ENCODE data around the gene PHACTR1. TPM values are rescaled to one million over a fixed set of nuclear protein-coding genes. Genes with fewer than 3 reads are reported as not detected.

PHACTR1 gene
- polyA plus RNA-seq, 2 of the 4 experiments (the other 2 are of a cell fraction) = not detected

DNA sequence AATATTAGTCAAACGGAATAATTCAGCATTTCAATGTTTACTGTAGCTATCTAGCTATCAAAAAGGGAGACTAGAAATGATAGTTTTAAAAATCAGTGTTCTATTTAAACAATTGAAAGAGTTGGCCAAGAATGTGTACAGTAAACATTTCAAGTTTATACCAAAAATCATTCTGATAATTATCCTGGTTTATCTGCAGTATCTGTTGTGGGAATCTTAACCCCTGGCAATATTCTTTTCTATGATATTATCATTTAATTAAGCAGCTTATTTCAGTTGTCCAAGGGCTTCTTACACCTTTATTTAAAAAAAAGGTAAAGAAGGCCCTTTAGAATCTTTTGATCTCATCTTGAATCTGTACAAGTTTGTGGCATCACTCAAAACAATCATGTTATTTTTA lies 125.1 kb downstream of the PHACTR1 start:
- Histone ChIP-seq H3K4me3 (no peak overlapping the region), H3K4me2 (no peak overlapping the region), H3K27ac (no peak overlapping the region), H3K4me1 (no peaks in the 10 kb centered on the region), H3K9me3 (peaks cover 12% of the 10 kb centered on the region; the same call in 2 of the 3 replicates)
- DNase-seq (ENCODE audit: low read depth in 1 of 2, low spot score in 1 of 2) (no peak), FAIRE-seq (no peak), ATAC-seq (no peak)
- TF ChIP-seq BHLHE40 (IDR thresholded peaks at IDR 0.05; ENCODE audit: low read depth, low read length) (no peak), JUN (IDR thresholded peaks at IDR 0.05) (no peak), HOXA7 (CRISPR knock-in tag; IDR thresholded peaks at IDR 0.05) (no peak), RNF2 (IDR thresholded peaks at IDR 0.05; ENCODE audit: borderline replicate concordance, low read depth) (no peak)
- TF ChIP-seq, protein P1, sequence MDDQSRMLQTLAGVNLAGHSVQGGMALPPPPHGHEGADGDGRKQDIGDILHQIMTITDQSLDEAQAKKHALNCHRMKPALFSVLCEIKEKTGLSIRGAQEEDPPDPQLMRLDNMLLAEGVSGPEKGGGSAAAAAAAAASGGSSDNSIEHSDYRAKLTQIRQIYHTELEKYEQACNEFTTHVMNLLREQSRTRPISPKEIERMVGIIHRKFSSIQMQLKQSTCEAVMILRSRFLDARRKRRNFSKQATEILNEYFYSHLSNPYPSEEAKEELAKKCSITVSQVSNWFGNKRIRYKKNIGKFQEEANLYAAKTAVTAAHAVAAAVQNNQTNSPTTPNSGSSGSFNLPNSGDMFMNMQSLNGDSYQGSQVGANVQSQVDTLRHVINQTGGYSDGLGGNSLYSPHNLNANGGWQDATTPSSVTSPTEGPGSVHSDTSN (IDR thresholded peaks at IDR 0.05) = no peak
- 15% methylated on average over 1 of the region's 1 CpG for WGBS (ENCODE audit: missing lambda C conversion rate)
- ChIA-PET POLR2A (no interaction called here), CTCF (interaction anchor here (1.6 kb wide), 1 partner anchor 204 kb away, joined by 5 read pairs; no protein-coding TSS in a partner anchor)

DNA sequence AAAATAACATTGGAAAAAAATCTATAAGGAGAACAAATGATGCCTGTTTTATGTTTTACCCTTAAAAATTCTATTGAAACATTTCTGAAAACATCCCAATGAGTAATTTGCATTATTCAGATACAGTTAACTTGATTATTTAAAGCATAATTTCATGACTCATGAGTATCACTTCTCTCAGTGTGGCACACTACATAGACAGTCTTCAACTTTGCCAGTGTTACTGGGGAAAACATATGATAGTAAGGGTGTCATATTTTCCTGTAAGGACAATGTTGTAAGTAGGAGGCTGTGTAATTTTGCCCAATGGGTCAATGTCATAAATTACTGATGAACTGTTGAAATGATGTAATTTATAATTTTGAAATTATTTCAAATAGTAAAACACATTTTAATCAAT lies 125.5 kb downstream of the PHACTR1 start:
- no peak for DNase-seq (ENCODE audit: low read depth in 1 of 2, low spot score in 1 of 2)
- H3K27ac ChIP-seq = no peak overlapping the region
- TF ChIP-seq, protein P1 (IDR thresholded peaks at IDR 0.05) = no peak
- no peak for TF ChIP-seq RCOR1 (IDR thresholded peaks at IDR 0.05; ENCODE audit: low read depth, low read length)
- no peak for TF ChIP-seq GATA3 (IDR thresholded peaks at IDR 0.05; ENCODE audit: borderline replicate concordance)
- no peak for TF ChIP-seq CBX2 (IDR thresholded peaks at IDR 0.05; ENCODE audit: borderline replicate concordance, low read depth)
- no peak for TF ChIP-seq TFCP2L1 (CRISPR knock-in tag; IDR thresholded peaks at IDR 0.05)
- TF ChIP-seq, protein P2, sequence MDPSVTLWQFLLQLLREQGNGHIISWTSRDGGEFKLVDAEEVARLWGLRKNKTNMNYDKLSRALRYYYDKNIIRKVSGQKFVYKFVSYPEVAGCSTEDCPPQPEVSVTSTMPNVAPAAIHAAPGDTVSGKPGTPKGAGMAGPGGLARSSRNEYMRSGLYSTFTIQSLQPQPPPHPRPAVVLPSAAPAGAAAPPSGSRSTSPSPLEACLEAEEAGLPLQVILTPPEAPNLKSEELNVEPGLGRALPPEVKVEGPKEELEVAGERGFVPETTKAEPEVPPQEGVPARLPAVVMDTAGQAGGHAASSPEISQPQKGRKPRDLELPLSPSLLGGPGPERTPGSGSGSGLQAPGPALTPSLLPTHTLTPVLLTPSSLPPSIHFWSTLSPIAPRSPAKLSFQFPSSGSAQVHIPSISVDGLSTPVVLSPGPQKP (IDR thresholded peaks at IDR 0.05; ENCODE audit: low read depth, low read length) = no peak
- TF ChIP-seq, protein P3, sequence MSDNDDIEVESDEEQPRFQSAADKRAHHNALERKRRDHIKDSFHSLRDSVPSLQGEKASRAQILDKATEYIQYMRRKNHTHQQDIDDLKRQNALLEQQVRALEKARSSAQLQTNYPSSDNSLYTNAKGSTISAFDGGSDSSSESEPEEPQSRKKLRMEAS (IDR thresholded peaks at IDR 0.05) = no peak
- peaks cover 7% of the 10 kb centered on the region; the same call in 2 of the 3 replicates for H3K9me3 ChIP-seq
- POLR2A ChIA-PET = no interaction called here
- H3K4me2 ChIP-seq = no peak overlapping the region
- H3K4me1 ChIP-seq = no peaks in the 10 kb centered on the region
- FAIRE-seq = no peak
- CTCF ChIA-PET = interaction anchor here (1.6 kb wide), 1 partner anchor 204 kb away, joined by 5 read pairs; no protein-coding TSS in a partner anchor
- ATAC-seq = no peak
- H3K4me3 ChIP-seq = no peak overlapping the region

DNA sequence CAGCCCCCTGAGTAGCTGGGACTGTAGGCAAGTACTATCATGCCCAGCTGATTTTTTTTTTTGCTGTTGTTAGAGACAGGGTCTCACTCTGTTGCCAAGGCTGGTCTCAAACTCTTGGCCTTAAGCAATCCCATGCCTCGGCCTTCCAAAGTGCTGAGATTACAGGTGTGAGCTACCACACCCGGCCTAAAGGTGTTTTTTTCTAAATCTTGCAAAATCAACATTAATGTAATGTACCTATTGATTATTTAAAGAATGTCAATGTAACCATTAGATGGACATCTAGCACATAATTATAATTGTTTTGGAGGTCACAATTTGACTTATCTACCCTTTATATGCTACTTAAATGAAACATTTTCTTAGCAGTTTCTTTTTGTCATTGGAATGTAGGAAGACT lies 126.1 kb downstream of the PHACTR1 start:
- ChIA-PET CTCF (interaction anchor here (1.6 kb wide), 1 partner anchor 205 kb away, joined by 5 read pairs; no protein-coding TSS in a partner anchor), POLR2A (no interaction called here)
- ATAC-seq (no peak), DNase-seq (ENCODE audit: low read depth in 1 of 2, low spot score in 1 of 2) (no peak), FAIRE-seq (no peak)
- H3K9me3 ChIP-seq = peaks cover 5% of the 10 kb centered on the region; the same call in 2 of the 3 replicates
- no peak overlapping the region for H3K27ac ChIP-seq
- H3K4me3 ChIP-seq = no peak overlapping the region
- H3K4me1 ChIP-seq = no peaks in the 10 kb centered on the region
- WGBS (ENCODE audit: missing lambda C conversion rate) = 34% methylated on average over 2 of the region's 2 CpGs
- no peak for TF ChIP-seq SMC3 (IDR thresholded peaks at IDR 0.05)
- no peak for TF ChIP-seq BHLHE40 (IDR thresholded peaks at IDR 0.05; ENCODE audit: low read depth, low read length)
- no peak for TF ChIP-seq MYC (IDR thresholded peaks at IDR 0.05; ENCODE audit: borderline replicate concordance, low read length)
- no peak for TF ChIP-seq NPAS2 (CRISPR knock-in tag; IDR thresholded peaks at IDR 0.05; ENCODE audit: borderline replicate concordance)
- TF ChIP-seq HEYL (CRISPR knock-in tag; IDR thresholded peaks at IDR 0.05) = no peak
- TF ChIP-seq POLR2AphosphoS2 (conservative IDR thresholded peaks at IDR 0.05; ENCODE audit: low read length) = no peak
- no peak for TF ChIP-seq ZSCAN20 (CRISPR knock-in tag; IDR thresholded peaks at IDR 0.05)
- TF ChIP-seq KDM5A (IDR thresholded peaks at IDR 0.05) = no peak
- TF ChIP-seq EP300 (IDR thresholded peaks at IDR 0.05) = no peak
- no peak for TF ChIP-seq CHD4 (IDR thresholded peaks at IDR 0.05; ENCODE audit: borderline replicate concordance)
- no peak for TF ChIP-seq JUN (IDR thresholded peaks at IDR 0.05)
- no peak for TF ChIP-seq SREBF2 (IDR thresholded peaks at IDR 0.05)
- no peak for TF ChIP-seq FOSL2 (IDR thresholded peaks at IDR 0.05)
- no peak for TF ChIP-seq FOSL2 (CRISPR knock-in tag; IDR thresholded peaks at IDR 0.05)
- no peak for TF ChIP-seq HOXA7 (CRISPR knock-in tag; IDR thresholded peaks at IDR 0.05)
- TF ChIP-seq HOXB5 (CRISPR knock-in tag; IDR thresholded peaks at IDR 0.05) = no peak
- TF ChIP-seq HDAC2 (IDR thresholded peaks at IDR 0.05) = no peak
- H3K4me2 ChIP-seq = no peak overlapping the region

Data from A549 (cell line).